Measurements from ENCODE around the gene GYPA.
A peak's percentile ranks its signal among the peaks of the same experiment; 100 is the strongest.
"Not testable (repeated sequence)": the region's sequence is repeated elsewhere in the genome, so short reads cannot be mapped to it uniquely, and the experiment has no call there.

Gene GYPA

DNA sequence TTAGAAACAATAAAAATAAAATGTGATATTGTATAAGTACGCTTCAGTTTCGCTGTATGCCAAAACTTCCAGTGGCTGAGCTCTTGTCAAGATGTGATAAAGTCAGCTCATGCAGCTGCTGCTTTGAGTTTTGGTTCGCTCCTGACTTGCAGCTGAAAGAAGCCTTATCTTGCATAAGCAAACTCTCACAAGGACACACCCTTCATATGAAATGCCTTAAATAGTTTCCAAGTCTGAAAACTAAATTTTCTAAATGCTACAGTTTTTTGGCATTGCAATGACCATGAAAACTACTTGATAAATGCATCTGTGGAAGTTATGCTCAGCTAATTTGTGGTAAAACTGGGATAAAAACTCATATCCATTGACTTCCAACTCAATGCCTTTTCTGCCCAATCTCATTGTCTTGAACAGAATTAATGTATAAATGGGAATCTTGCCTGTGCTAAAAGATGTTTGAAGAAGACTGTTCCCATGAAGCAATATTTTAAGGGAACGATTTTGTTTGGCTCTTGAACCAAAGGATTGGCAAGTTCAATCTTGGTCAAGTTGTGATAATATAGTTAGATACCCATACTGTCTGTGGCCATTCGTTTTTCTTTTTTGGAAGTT is 11.7 kb downstream of the GYPA start:
- DNase-seq, result not testable (repeated sequence)

DNA sequence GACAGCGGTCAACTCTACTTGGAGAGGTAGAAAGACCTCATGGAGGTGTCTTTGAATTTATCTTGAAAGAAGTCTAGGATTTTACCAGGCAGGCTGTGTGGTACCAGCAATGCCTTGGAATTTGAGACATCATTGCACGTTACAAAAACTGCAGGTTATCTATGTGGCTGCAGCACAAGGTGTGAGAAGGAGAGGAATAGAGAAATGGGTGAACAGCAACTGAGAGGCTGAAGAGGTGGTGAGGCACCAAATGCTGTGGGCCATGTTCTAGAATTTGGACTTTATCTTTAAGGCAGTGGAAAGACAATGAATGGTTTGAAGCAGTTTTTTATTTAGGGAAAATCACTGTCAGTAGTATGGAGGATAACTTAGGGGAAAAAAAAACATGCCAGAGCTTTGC is 15.4 kb downstream of the GYPA start:
- DNase-seq, result not testable (repeated sequence)

DNA sequence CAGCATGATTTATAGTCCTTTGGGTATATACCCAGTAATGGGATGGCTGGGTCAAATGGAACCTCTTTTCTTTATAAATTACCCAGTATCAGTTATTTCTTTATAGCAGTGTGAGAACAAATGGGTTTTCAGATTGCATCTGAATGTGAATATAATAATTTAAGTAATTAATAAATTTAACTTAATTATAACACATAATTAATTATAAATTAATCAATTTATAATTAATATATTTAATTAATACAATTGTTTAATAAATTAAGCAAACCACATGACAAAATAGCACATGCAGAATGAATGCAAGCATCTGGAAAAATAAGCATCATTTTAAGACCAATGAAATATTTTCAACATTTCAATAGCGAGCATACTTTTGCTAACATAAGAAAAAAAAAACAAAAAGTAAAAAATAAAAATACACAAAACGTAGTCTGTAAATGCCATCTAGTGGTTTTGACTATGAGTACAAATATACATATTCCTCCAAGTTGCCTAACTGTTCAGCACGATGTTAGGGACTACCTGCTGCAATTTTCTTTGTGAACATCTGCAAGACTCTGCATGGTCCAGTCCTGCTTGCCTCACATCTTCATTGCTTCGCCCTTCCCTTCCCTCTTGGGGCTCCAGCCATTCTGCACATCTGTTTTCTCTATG is 16.4 kb downstream of the GYPA start:
- DNase-seq, result not testable (repeated sequence)

DNA sequence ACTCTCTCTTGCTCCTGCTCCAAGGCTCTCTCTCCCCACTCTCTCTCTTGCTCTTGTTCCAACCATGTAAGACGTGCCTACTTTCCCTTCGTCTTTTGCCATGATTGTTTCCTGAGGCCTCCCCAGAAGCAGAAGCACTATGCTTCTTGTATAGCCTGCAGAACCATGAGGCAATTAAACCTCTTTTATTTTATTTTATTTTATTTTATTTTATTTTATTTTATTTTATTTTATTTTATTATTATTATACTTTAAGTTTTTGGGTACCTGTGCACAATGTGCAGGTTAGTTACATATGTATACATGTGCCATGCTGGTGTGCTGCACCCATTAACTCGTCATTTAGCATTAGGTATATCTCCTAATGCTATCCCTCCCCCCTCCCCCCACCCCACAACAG is 17.2 kb downstream of the GYPA start:
- DNase-seq, result not testable (repeated sequence)

DNA sequence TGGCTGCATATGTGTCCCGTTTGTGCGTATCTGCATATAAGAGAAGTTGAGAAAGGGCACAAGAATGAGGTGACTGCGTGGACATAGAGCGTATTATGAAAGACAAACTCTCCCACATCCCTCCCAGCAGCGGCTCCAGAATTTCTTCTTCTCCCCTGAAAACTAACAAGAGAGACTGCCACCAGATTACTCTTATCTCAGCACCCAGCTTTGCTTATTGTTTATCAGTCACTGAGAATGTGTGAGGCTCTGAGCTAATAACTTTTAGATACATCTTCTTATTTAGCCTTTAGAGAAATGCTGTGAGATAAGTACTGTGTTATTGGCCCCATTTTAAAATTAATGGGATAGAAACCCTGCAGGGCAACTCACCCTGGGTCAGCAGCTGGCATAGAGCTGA is 20.8 kb downstream of the GYPA start:
- not testable (repeated sequence) for DNase-seq

DNA sequence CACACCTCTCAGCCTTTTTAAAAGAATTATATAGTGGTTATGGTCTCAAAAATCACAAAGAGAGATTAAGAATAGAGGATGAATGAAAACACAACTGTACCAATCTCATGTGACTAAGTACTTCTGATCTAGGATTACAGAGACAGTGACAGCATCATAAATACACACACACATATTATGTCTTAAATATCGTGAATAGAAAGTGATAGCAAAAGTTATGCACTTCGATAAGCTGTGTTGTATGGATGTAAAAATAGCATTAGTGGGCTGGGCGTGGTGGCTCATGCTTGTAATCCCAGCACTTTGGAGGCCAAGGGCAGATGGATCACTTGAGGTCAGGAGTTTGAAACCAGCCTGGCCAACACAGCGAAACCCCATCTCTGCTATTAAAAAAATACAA is 25.0 kb downstream of the GYPA start:
- DNase-seq, result no peak

DNA sequence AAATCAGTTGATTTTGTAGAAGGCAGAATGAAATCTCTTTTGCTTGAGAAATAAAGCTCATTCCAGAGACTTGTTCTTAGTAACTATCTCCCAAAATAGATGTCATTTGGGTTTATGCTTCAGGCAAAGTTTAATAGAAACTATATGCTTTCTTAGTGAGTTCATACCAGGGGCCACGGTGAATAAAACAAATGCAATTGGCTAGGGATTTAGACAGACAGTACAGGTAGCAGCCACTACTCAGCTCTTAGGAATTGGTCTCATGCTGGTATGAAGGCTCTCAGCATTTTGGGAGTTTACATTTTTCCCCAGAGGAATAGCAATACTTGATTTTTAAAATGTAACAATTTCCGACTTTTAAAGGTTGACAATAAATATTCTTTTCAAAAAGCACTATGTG is 27.0 kb downstream of the GYPA start:
- no peak for DNase-seq

DNA sequence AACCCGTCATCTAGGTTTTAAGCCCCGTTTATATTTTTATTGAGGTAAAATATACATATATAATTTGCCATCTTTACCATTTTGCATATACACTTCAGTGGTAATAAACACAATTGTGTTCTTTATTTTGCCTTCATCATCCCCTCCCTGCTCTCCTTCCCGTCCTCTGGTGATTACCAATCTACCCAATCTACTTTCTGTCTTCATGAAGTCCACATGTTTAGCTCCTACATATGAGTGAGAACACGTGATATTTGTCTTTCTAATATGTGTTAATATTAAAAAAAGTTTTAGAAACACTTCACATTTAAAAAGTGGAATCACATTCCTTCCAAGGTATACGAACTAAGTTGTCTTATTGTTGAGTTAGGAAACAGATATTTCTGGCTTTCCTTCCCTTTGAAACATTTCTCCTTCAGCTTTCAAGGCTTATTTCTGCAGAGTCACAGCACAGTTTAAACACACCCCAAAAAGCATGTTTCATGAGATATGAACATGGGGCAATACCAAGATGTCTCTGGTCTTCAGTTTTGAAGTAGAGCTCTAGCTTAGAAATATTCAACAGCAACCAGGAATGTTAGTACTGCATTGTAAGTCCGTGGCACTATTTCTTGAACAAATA is 35.9 kb downstream of the GYPA start:
- no peak for DNase-seq

DNA sequence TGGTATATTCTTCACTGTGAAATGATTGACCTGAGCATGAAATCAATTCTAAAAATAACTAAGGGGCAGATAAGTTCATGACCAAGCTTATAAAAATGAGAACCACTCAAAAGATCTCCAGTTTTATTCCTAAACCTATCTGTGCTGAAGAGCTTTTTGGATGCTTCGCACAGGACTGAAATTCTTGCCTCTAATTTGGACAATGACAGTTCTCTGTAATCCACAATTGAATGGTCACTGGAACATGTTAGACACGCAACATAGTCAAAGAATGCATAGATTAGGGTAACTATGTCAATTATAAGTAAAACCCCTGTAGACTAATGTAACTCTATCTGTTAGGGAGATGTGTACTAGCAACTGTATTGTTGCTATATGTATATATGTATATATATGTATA is 42.7 kb downstream of the GYPA start:
- DNase-seq, result not testable (repeated sequence)

DNA sequence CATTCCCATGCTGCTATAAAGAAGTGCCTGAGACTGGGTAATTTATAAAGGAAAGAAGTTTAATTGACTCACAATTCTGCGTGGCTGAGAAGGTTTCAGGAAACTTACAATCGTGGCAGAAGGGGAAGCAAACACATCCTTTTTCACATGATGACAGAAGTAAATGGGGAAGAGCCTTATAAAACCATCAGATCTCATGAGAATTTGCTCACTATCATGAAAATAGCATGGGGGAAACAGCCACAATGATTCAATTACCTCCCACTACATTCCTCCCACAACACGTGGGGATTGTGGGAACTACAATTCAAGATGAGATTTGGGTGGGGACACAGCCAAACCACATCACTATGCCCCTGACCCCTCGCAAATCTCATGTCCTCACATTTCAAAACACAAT is 46.5 kb downstream of the GYPA start:
- peak; percentile 4 to 62 (median 27) for DNase-seq

DNA sequence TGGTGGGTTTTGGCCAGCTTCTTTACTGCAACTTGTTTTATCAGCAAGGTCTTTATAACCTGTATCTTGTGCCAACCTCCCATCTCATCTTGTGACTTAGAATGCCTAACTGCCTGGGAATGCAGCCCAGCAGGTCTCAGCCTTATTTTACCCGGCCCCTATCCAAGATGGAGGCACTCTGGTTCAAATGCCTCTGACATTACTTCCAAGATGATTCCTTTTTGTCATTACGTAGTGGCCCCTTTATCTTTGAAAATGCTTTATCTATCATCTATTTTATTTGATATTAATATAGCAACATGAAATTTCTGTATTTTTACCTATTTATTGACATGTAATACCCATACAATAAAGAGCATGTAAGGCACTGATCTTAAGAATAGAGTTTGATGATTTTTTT is 49.3 kb downstream of the GYPA start:
- DNase-seq, result not testable (repeated sequence)

DNA sequence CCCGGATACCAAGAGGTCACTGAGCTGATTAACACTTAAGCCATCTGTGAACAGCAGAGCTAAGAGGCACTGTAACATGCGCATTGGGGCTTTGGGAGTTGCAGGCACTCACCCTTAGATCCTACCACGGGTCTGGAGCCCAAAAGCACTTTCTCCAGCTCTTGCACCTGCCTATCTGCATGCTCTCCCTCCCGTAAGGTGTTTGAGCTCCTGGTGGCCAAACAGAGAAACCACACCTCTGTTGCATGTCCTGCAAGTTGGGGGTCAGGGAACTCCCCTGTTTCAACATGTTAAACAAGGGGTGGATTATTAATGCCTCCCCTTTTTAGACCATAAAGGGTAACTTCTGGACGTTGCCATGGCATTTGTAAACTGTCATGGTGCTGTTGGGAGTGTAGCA is 49.8 kb downstream of the GYPA start:
- DNase-seq, result no peak

DNA sequence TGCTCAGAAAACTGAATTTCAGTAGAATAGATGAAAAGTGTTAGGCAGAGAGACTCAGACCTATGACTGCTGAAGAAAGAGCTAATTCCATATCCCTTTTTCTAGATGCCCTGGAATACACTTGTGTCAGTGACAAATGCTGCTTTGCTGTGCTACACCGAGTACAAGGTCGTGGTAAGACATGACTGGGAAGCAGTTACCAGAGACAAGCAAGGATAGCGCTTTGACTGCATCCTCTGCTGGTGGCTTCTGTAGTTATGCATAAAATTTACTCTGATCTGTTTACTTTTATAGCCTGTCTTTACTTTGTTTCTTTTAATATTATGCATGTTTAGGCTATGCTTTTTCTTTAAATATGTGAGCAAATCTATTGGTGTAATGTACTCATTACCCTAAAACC is 58.5 kb downstream of the GYPA start:
- not testable (repeated sequence) for DNase-seq

DNA sequence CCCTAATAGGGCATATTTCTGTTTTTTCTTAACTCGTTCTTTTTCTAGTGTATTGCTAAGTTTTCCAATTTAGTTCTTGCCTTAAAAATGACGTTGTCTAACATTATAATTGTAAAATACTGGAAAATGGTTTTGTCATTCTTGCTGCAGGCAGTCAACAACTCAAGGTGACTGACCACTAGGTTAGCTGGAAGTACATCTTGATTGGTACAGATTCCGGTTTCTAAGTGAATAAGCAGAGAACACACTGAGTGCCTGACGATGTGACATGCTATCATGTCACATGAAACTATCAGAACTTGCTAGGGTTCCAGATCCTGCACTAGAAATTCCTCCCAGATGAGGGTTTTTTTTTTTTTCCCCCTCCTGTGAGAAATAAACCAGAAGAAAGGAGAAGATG is 60.4 kb downstream of the GYPA start:
- DNase-seq, result not testable (repeated sequence)

DNA sequence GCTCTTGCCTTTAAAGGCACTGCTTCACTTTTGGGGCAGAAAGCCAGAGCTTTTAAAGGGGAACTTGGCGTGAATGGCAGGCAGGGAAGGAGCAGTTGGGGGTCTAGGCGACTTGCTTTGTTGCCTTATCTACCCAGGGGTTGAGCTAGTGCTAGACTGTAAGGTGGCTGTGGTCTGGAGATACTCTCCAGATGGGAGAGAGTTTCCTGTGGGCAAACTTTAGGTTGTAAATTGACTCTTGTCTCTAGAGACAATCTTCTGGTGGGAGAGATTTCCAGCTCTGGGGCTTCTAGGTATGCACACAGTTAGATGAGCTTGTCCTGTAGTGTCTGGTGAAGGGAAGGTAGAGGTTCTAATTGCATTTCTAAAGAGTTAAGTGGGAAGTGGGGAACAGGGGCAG is 61.8 kb downstream of the GYPA start:
- DNase-seq, result not testable (repeated sequence)

DNA sequence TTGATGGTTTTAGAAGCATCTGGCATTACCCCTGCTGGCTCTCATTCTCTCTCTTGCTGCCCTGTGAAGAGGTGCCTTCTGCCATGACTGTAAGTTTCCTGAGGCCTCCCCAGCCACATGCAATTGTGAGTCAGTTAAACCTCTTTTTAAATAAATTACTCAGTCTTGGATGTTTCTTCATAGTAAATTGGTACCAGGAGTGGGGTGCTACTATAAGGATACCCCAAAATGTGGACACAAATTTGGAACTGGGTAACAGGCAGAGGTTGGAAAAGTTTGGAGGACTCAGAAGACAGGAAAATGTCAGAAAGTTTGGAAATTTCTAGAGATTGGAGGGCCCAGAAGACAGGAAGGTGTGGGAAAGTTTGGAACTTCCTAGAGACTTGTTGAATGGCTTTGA is 79.0 kb downstream of the GYPA start:
- DNase-seq, result not testable (repeated sequence)

DNA sequence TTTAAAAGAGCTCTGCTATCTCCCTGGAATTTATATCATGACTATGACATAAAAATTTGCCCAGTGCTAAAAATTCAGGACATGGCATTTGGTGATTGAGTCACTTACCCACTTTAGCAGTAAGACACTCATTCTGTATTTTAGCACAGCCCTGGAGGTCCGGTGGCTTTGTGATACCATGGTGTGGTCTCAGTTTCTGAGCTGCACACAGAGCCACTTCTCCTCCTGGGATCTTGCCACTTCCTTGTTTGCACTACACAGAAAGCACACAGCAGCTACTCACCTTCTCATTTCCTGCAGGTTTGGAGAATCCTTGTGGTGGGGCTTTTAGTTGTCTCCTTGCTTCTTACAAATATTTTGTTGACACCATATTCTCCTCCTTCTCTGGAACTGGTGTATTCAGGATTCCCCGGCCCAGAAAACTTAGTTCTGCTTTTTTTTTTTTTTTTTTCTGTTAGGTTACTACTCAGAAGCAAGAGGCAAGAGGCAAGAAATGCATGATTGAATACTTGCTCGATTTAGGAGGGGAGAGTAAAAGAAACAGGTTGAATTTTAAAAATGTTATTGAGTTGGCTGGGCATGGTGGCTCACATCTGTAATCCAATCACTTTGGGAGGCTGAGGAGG is 80.2 kb downstream of the GYPA start:
- peak in 2 of 4 experiments; percentile 7 to 10 for DNase-seq
